SK-N-SH treated with all-trans-retinoic acid at 6 μM for 48 hours (cell line): ENCODE data around the gene LGSN.

Source experiments
- ATAC-seq: fragments of 200-7000 bp; cut with Tn5 transposase; 3 replicates; pipeline ENCODE4 v1.9.1; 2020; ENCODE audit warnings: mild to moderate bottlenecking, moderate library complexity
- ARNTL ChIP-seq: fragments of 450-650 bp; formaldehyde crosslinking; IDR thresholded peaks from 2 replicates; pipeline ENCODE4 v1.5.0; 2020; ENCODE audit warnings: low read depth, mild to moderate bottlenecking, moderate library complexity, borderline replicate concordance
- BACH2 ChIP-seq: fragments of 250-450 bp; sonication (Bioruptor Pico); IDR thresholded peaks from 2 replicates; pipeline ENCODE4 v1.9.0; 2021; ENCODE audit warnings: mild to moderate bottlenecking, borderline replicate concordance
- CREB5 ChIP-seq: fragments of 250-450 bp; sonication (Bioruptor Pico); IDR thresholded peaks from 2 replicates; pipeline ENCODE4 v1.5.1; 2020; ENCODE audit warnings: low read depth, mild to moderate bottlenecking, moderate library complexity
- CSDC2 ChIP-seq: fragments of 250-450 bp; sonication (Bioruptor Pico); IDR thresholded peaks from 2 replicates; pipeline ENCODE4 v1.5.0; 2020; ENCODE audit warnings: mild to moderate bottlenecking, moderate library complexity
- CSRNP3 ChIP-seq: fragments of 250-450 bp; sonication (Bioruptor Pico); IDR thresholded peaks from 2 replicates; pipeline ENCODE4 v1.5.1; 2021; ENCODE audit warnings: mild to moderate bottlenecking, moderate library complexity
- GLIS3 ChIP-seq: fragments of 250-450 bp; sonication (Bioruptor Pico); IDR thresholded peaks from 2 replicates; pipeline ENCODE4 v1.5.0; 2020; ENCODE audit warnings: mild to moderate bottlenecking, moderate library complexity
- ISL1 ChIP-seq: fragments of 250-450 bp; sonication (Bioruptor Pico); IDR thresholded peaks from 2 replicates; pipeline ENCODE4 v2.1.2; 2022; ENCODE audit warnings: mild to moderate bottlenecking, moderate library complexity
- OSR1 ChIP-seq: fragments of 250-450 bp; sonication (Bioruptor Pico); IDR thresholded peaks from 2 replicates; pipeline ENCODE4 v1.8.0; 2022; ENCODE audit warnings: moderate library complexity, mild to moderate bottlenecking, inconsistent platforms
- PATZ1 ChIP-seq: fragments of 250-450 bp; sonication (Bioruptor Pico); IDR thresholded peaks from 2 replicates; pipeline ENCODE4 v1.8.0; 2020; ENCODE audit warnings: mild to moderate bottlenecking, moderate library complexity, borderline replicate concordance
- POU6F1 ChIP-seq: fragments of 250-450 bp; sonication (Bioruptor Pico); IDR thresholded peaks from 2 replicates; pipeline ENCODE4 v1.8.0; 2021; ENCODE audit warnings: low read depth, mild to moderate bottlenecking, moderate library complexity, borderline replicate concordance
- PPARA ChIP-seq: fragments of 250-450 bp; sonication (Bioruptor Pico); IDR thresholded peaks from 2 replicates; pipeline ENCODE4 v1.5.0; 2020; ENCODE audit warnings: mild to moderate bottlenecking, borderline replicate concordance
- RARB ChIP-seq: fragments of 250-450 bp; sonication (Bioruptor Pico); IDR thresholded peaks from 2 replicates; pipeline ENCODE4 v1.8.0; 2021; ENCODE audit warnings: mild to moderate bottlenecking, moderate library complexity
- SNAI2 ChIP-seq: fragments of 250-450 bp; sonication (Bioruptor Pico); IDR thresholded peaks from 2 replicates; pipeline ENCODE4 v1.5.0; 2020; ENCODE audit warnings: mild to moderate bottlenecking, moderate library complexity
- TCF4 ChIP-seq: fragments of 250-450 bp; sonication (Bioruptor Pico); IDR thresholded peaks from 2 replicates; pipeline ENCODE4 v1.8.0; 2021; ENCODE audit warnings: mild to moderate bottlenecking, moderate library complexity, borderline replicate concordance
- TOX ChIP-seq: fragments of 250-450 bp; sonication (Bioruptor Pico); IDR thresholded peaks from 2 replicates; pipeline ENCODE4 v1.8.0; 2021; ENCODE audit warnings: mild to moderate bottlenecking, moderate library complexity, borderline replicate concordance
- TSHZ2 ChIP-seq: fragments of 250-450 bp; sonication (Bioruptor Pico); IDR thresholded peaks from 2 replicates; pipeline ENCODE4 v1.5.0; 2020; ENCODE audit warnings: mild to moderate bottlenecking, moderate library complexity
- ZC3H10 ChIP-seq: fragments of 250-450 bp; sonication (Bioruptor Pico); IDR thresholded peaks from 2 replicates; pipeline ENCODE4 v1.5.1; 2021; ENCODE audit warnings: mild to moderate bottlenecking, moderate library complexity
- ZFP3 ChIP-seq: fragments of 250-450 bp; sonication (Bioruptor Pico); IDR thresholded peaks from 2 replicates; pipeline ENCODE4 v1.5.0; 2020; ENCODE audit warnings: mild to moderate bottlenecking, moderate library complexity
- ZFP30 ChIP-seq: fragments of 450-650 bp; formaldehyde crosslinking; IDR thresholded peaks from 2 replicates; pipeline ENCODE4 v1.5.0; 2022; ENCODE audit warnings: mild to moderate bottlenecking, moderate library complexity
- ZNF565 ChIP-seq: fragments of 450-650 bp; formaldehyde crosslinking; conservative IDR thresholded peaks from 2 replicates; pipeline ENCODE4 v1.5.0; 2020; ENCODE audit warnings: low read depth, mild to moderate bottlenecking, moderate library complexity
- ZNF70 ChIP-seq: fragments of 450-650 bp; formaldehyde crosslinking; IDR thresholded peaks from 2 replicates; pipeline ENCODE4 v1.5.0; 2020; ENCODE audit warnings: mild to moderate bottlenecking, moderate library complexity
- ZNF8 ChIP-seq: fragments of 450-650 bp; formaldehyde crosslinking; IDR thresholded peaks from 2 replicates; pipeline ENCODE4 v1.5.0; 2020; ENCODE audit warnings: mild to moderate bottlenecking, moderate library complexity

LGSN gene

GRCh38 chr6:63267046-63267445, 52.7 kb downstream of the LGSN start:
- ATAC-seq, result no peak
- TF ChIP-seq CSDC2 (CRISPR knock-in tag), result no peak
- no peak for TF ChIP-seq ZNF565 (CRISPR knock-in tag)
- TF ChIP-seq ZFP3 (CRISPR knock-in tag), result no peak
- no peak for TF ChIP-seq TSHZ2
- TF ChIP-seq SNAI2 (CRISPR knock-in tag), result no peak
- no peak for TF ChIP-seq OSR1 (CRISPR knock-in tag)
- TF ChIP-seq CSRNP3 (CRISPR knock-in tag), result no peak
- TF ChIP-seq TOX, result no peak
- TF ChIP-seq PATZ1 (CRISPR knock-in tag), result no peak
- TF ChIP-seq ZC3H10 (CRISPR knock-in tag), result no peak
- TF ChIP-seq GLIS3, result no peak
- no peak for TF ChIP-seq BACH2 (CRISPR knock-in tag)
- TF ChIP-seq CREB5, result no peak
- no peak for TF ChIP-seq PPARA (CRISPR knock-in tag)
- TF ChIP-seq ZNF8 (CRISPR knock-in tag), result no peak
- TF ChIP-seq ISL1 (CRISPR knock-in tag), result no peak
- no peak for TF ChIP-seq TCF4
- TF ChIP-seq RARB (CRISPR knock-in tag), result no peak
- no peak for TF ChIP-seq ZFP30 (CRISPR knock-in tag)

- ATAC-seq, result no peak
- no peak for TF ChIP-seq TCF4
- TF ChIP-seq, all 23 proteins: peak for 0
Observed at GRCh38 chr6:63263444-63263843, 56.3 kb downstream of the LGSN start.

GRCh38 chr6:63261820-63262219, 58.0 kb downstream of the LGSN start:
- no peak for ATAC-seq
- TF ChIP-seq OSR1 (CRISPR knock-in tag) (no peak), RARB (CRISPR knock-in tag) (no peak), SNAI2 (CRISPR knock-in tag) (no peak), BACH2 (CRISPR knock-in tag) (no peak), ARNTL (no peak), CSRNP3 (CRISPR knock-in tag) (no peak), ZNF70 (no peak), GLIS3 (no peak), ISL1 (CRISPR knock-in tag) (no peak), ZFP3 (CRISPR knock-in tag) (no peak), PPARA (CRISPR knock-in tag) (no peak), TSHZ2 (no peak), POU6F1 (CRISPR knock-in tag) (no peak), ZC3H10 (CRISPR knock-in tag) (no peak), PATZ1 (CRISPR knock-in tag) (no peak), TOX (no peak)
